ENCODE data around the gene FYN.
A peak's percentile ranks its signal among the peaks of the same experiment; 100 is the strongest.

The FYN gene

DNA sequence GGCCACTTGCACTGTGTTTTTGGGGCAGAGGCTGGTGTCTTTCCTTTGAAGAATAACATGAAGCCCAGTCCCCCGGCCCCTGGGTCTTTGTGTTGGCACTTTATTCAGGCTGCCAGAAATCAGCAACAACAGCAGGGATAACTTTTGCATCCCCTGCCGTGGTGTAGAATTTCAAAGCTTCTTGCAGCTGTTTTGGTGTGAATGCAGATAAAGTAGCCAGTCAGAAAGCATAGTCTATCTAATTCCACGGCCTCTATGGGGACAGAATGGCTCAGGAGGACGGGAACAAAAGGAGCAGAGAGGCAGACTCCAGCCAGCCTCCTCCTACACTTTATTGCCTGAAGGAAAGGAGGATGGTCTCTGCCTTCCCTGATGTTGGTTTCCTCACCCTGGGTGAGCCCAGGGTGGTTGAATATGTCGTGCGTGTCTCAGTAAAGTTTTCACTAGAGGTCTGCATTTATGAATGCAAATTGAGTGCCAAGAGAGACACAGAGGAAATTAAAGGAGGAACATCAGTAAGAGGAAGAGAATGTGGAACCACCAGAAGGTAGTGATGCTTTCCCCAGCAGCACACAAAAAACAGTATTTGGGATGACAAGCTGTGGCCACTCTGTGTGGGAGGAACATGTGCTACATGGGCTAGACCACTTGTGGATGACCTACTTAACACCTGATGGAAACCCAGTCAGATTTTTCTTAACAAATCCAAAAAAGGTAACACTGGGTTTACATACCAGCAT lies 141.6 kb downstream of the FYN start:
- no peak for DNase-seq (ENCODE audit: extremely low spot score)
- CTCF ChIA-PET: no interaction called here
- POLR2A ChIA-PET: no interaction called here
- no peak for TF ChIP-seq SP1 (IDR thresholded peaks at IDR 0.05)
- no peak for TF ChIP-seq ELF4 (IDR thresholded peaks at IDR 0.05)
- TF ChIP-seq L3MBTL2 (conservative IDR thresholded peaks at IDR 0.05): no peak
- TF ChIP-seq SUZ12 (IDR thresholded peaks at IDR 0.05): no peak
- no peak for TF ChIP-seq LEF1 (IDR thresholded peaks at IDR 0.05; ENCODE audit: borderline replicate concordance)
- TF ChIP-seq FOXK2 (IDR thresholded peaks at IDR 0.05): no peak
- TF ChIP-seq HDGF (IDR thresholded peaks at IDR 0.05; ENCODE audit: borderline replicate concordance): no peak
- no peak for TF ChIP-seq FOXM1 (IDR thresholded peaks at IDR 0.05; ENCODE audit: borderline replicate concordance)
- TF ChIP-seq ARNT (IDR thresholded peaks at IDR 0.05): no peak
- no peak for TF ChIP-seq ZNF384 (IDR thresholded peaks at IDR 0.05)
- TF ChIP-seq, protein P1, sequence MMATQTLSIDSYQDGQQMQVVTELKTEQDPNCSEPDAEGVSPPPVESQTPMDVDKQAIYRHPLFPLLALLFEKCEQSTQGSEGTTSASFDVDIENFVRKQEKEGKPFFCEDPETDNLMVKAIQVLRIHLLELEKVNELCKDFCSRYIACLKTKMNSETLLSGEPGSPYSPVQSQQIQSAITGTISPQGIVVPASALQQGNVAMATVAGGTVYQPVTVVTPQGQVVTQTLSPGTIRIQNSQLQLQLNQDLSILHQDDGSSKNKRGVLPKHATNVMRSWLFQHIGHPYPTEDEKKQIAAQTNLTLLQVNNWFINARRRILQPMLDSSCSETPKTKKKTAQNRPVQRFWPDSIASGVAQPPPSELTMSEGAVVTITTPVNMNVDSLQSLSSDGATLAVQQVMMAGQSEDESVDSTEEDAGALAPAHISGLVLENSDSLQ (IDR thresholded peaks at IDR 0.05): no peak
- no peak for TF ChIP-seq NFRKB (IDR thresholded peaks at IDR 0.05)
- no peak for TF ChIP-seq BHLHE40 (IDR thresholded peaks at IDR 0.05; ENCODE audit: borderline replicate concordance)
- TF ChIP-seq TARDBP (IDR thresholded peaks at IDR 0.05): no peak
- no peak for TF ChIP-seq FOXA1 (IDR thresholded peaks at IDR 0.05)
- no peak for TF ChIP-seq CTBP1 (IDR thresholded peaks at IDR 0.05; ENCODE audit: borderline replicate concordance)

DNA sequence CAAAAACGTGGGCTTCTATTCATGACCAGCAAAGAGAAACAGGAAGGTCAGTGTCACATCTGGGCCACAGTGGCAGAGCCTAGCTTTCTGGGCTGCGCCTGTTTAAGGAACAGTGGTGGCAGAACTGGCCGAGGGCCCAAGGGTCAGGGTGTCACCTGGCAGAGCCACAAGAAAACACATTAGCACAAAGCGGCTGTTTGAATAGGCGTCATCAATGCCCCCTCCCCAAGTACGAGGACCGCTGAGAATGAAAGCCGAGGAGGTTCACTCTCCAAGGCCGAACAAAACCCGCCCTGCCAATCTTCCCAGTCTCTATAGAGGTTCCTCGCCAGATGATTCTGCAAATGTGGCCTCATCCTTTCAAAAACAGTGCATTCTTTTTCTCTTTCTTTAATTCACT lies 142.4 kb downstream of the FYN start:
- POLR2A ChIA-PET: no interaction called here
- CTCF ChIA-PET: no interaction called here
- DNase-seq (ENCODE audit: extremely low spot score): no peak
- TF ChIP-seq NFRKB (IDR thresholded peaks at IDR 0.05) (no peak), CTBP1 (IDR thresholded peaks at IDR 0.05; ENCODE audit: borderline replicate concordance) (no peak), ARNT (IDR thresholded peaks at IDR 0.05) (no peak), FOXK2 (IDR thresholded peaks at IDR 0.05) (no peak), HDGF (IDR thresholded peaks at IDR 0.05; ENCODE audit: borderline replicate concordance) (no peak), TARDBP (IDR thresholded peaks at IDR 0.05) (no peak), BHLHE40 (IDR thresholded peaks at IDR 0.05; ENCODE audit: borderline replicate concordance) (no peak), SP1 (IDR thresholded peaks at IDR 0.05) (no peak), FOXA1 (IDR thresholded peaks at IDR 0.05) (no peak), LEF1 (IDR thresholded peaks at IDR 0.05; ENCODE audit: borderline replicate concordance) (no peak), ZNF384 (IDR thresholded peaks at IDR 0.05) (no peak), ELF4 (IDR thresholded peaks at IDR 0.05) (no peak), FOXM1 (IDR thresholded peaks at IDR 0.05; ENCODE audit: borderline replicate concordance) (no peak), SUZ12 (IDR thresholded peaks at IDR 0.05) (no peak), L3MBTL2 (conservative IDR thresholded peaks at IDR 0.05) (no peak)
- TF ChIP-seq, protein P1 (IDR thresholded peaks at IDR 0.05): no peak

DNA sequence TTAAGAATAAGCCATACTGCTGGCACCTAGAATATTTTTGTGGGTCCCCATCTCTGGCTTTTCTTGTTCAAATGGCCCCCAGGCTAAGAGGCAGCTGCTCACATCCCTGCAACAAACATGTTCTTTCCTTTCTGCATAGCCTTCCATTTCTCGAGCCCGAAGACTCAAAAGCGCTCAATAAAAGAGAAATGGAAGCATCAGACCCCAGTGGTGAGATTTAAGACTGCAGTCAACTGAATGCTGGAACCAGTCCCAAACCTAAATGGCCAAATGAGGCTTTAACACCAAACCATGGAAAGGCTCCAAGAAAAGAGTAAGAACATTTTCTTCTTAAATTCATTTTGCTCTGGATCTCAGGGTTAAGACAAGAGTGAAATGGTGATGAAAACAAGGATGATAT lies 145.4 kb downstream of the FYN start:
- ChIA-PET CTCF (no interaction called here), POLR2A (no interaction called here)
- TF ChIP-seq HDGF (IDR thresholded peaks at IDR 0.05; ENCODE audit: borderline replicate concordance): no peak
- peak; percentile 52 for DNase-seq (ENCODE audit: extremely low spot score)

DNA sequence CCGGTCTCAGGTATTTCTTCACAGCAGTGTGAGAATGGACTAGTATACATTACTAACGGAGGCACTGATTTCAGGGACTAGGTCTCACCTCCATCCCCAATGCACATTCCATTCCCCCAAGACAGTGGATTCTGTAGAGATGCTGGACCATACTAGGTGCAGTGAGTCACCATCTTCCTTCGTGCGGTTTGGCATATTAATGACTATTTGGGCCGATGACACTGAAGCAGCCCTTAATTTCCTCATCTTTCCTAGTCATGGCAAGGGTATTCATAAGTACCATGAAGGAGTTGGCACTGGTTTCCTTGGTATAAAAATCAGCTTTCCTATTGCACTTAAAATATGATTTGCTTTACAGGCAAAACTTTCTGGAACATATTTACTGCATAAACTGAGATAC lies 146.2 kb downstream of the FYN start:
- TF ChIP-seq ELF4 (IDR thresholded peaks at IDR 0.05): no peak
- no peak for TF ChIP-seq HDGF (IDR thresholded peaks at IDR 0.05; ENCODE audit: borderline replicate concordance)
- no peak for TF ChIP-seq LEF1 (IDR thresholded peaks at IDR 0.05; ENCODE audit: borderline replicate concordance)
- no peak for TF ChIP-seq NFRKB (IDR thresholded peaks at IDR 0.05)
- no peak for TF ChIP-seq BHLHE40 (IDR thresholded peaks at IDR 0.05; ENCODE audit: borderline replicate concordance)
- no peak for TF ChIP-seq FOXK2 (IDR thresholded peaks at IDR 0.05)
- no peak for TF ChIP-seq FOXM1 (IDR thresholded peaks at IDR 0.05; ENCODE audit: borderline replicate concordance)
- no peak for TF ChIP-seq TARDBP (IDR thresholded peaks at IDR 0.05)
- TF ChIP-seq FOXA1 (IDR thresholded peaks at IDR 0.05): no peak
- no peak for TF ChIP-seq CTBP1 (IDR thresholded peaks at IDR 0.05; ENCODE audit: borderline replicate concordance)
- no peak for TF ChIP-seq ARNT (IDR thresholded peaks at IDR 0.05)
- no peak for TF ChIP-seq SP1 (IDR thresholded peaks at IDR 0.05)
- TF ChIP-seq, protein P1 (IDR thresholded peaks at IDR 0.05): no peak
- DNase-seq (ENCODE audit: extremely low spot score): no peak
- ChIA-PET POLR2A (no interaction called here), CTCF (interaction anchor here (0.6 kb wide), 1 partner anchor 85 kb away, joined by 5 read pairs; no protein-coding TSS in a partner anchor)

DNA sequence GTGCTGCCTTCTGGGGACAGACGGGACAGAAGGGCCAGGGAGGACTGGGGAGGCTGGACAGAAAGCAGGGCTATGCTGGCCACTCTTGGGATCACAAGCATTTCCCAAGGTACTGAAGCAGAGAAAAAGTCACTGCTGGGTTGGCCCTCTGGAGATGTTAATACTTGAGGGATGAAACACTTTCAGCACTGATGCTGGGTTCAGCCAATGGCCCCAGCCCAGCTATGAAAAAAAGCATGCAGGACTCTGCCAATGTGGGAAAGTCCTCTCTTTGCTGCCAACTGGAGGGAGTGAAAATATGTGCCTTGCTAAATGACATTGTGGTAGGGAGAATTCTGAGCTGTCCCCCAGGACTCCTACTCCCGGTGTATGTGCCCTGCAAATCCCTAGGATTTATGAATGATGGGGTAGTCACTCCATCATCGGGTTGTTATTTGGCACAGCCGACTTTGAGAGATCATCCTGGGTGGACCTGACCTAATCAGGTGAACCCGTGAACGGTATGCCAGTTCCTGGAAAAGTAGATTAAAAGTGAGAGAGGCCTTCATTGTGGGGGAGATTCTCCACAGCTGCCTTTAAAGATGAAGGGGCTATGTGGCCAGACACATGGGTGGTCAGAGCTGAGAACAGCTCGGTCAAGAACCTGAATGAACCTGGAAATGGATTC lies 147.7 kb downstream of the FYN start:
- CTCF ChIA-PET: interaction anchor here (0.9 to 1.0 kb wide), 2 partner anchors 120 to 262 kb away, joined by 3 read pairs; no protein-coding TSS in a partner anchor
- POLR2A ChIA-PET: no interaction called here
- no peak for DNase-seq (ENCODE audit: extremely low spot score)
- no peak for TF ChIP-seq ARNT (IDR thresholded peaks at IDR 0.05)
- no peak for TF ChIP-seq CTBP1 (IDR thresholded peaks at IDR 0.05; ENCODE audit: borderline replicate concordance)
- no peak for TF ChIP-seq TARDBP (IDR thresholded peaks at IDR 0.05)
- no peak for TF ChIP-seq NFRKB (IDR thresholded peaks at IDR 0.05)
- no peak for TF ChIP-seq ELF4 (IDR thresholded peaks at IDR 0.05)
- no peak for TF ChIP-seq ZNF384 (IDR thresholded peaks at IDR 0.05)
- TF ChIP-seq BHLHE40 (IDR thresholded peaks at IDR 0.05; ENCODE audit: borderline replicate concordance): no peak
- no peak for TF ChIP-seq FOXA1 (IDR thresholded peaks at IDR 0.05)
- TF ChIP-seq HDGF (IDR thresholded peaks at IDR 0.05; ENCODE audit: borderline replicate concordance): no peak
- no peak for TF ChIP-seq FOXM1 (IDR thresholded peaks at IDR 0.05; ENCODE audit: borderline replicate concordance)
- TF ChIP-seq, protein P1 (IDR thresholded peaks at IDR 0.05): no peak
- no peak for TF ChIP-seq L3MBTL2 (conservative IDR thresholded peaks at IDR 0.05)
- no peak for TF ChIP-seq SP1 (IDR thresholded peaks at IDR 0.05)
- TF ChIP-seq FOXK2 (IDR thresholded peaks at IDR 0.05): no peak
- TF ChIP-seq SUZ12 (IDR thresholded peaks at IDR 0.05): no peak
- TF ChIP-seq LEF1 (IDR thresholded peaks at IDR 0.05; ENCODE audit: borderline replicate concordance): no peak
